GM23338 (cell line): Measurements from ENCODE around the gene SLC6A5. TPM values are rescaled to one million over a fixed set of nuclear protein-coding genes. Genes with fewer than 3 reads are reported as not detected.

Experiments
- ATAC-seq: fragments of 200-7000 bp; cut with Tn5 transposase; 3 replicates; pipeline ENCODE4 v1.9.1; 2020
- DNase-seq: peaks from one replicate; pipeline ENCODE4 v3.0.0-alpha.2; 2015; ENCODE audit warnings: low spot score
- H2AFZ ChIP-seq: fragments of 200-600 bp; sonication (generic); 2 replicates; pipeline ENCODE4 v1.8.0; 2016; ENCODE audit warnings: antibody characterized with exemption, mild to moderate bottlenecking, moderate library complexity
- H3F3A ChIP-seq: fragments of 200-600 bp; sonication (generic); replicated peaks from 2 replicates; pipeline ENCODE4 v1.8.0; 2017; ENCODE audit warnings: antibody characterized with exemption, mixed run types, low read depth
- H3K27ac ChIP-seq: fragments of 200-600 bp; sonication (generic); 2 replicates; pipeline ENCODE4 v1.6.1; 2016; ENCODE audit warnings: low read depth
- H3K27me3 ChIP-seq: fragments of 200-600 bp; sonication (generic); 2 replicates; pipeline ENCODE4 v1.8.0; 2016; ENCODE audit warnings: mild to moderate bottlenecking, mixed run types, moderate library complexity; ENCODE audit not compliant: insufficient read depth
- H3K36me3 ChIP-seq: fragments of 200-600 bp; sonication (generic); 2 replicates; pipeline ENCODE4 v1.8.0; 2016; ENCODE audit warnings: mild to moderate bottlenecking; ENCODE audit not compliant: insufficient read depth
- H3K4me1 ChIP-seq: fragments of 200-600 bp; sonication (generic); 2 replicates; pipeline ENCODE4 v1.8.0; 2016; ENCODE audit warnings: mild to moderate bottlenecking, moderate library complexity; ENCODE audit not compliant: insufficient read depth
- H3K4me2 ChIP-seq: fragments of 200-600 bp; sonication (generic); 2 replicates; pipeline ENCODE4 v1.7.1; 2017; ENCODE audit warnings: mixed run types
- H3K4me3 ChIP-seq: fragments of 200-600 bp; sonication (generic); 2 replicates; pipeline ENCODE4 v1.6.1; 2016; ENCODE audit warnings: mixed run types
- H3K79me2 ChIP-seq: fragments of 200-600 bp; sonication (generic); replicated peaks from 2 replicates; pipeline ENCODE4 v1.8.0; 2017; ENCODE audit warnings: mild to moderate bottlenecking; ENCODE audit not compliant: insufficient read depth
- H3K9me2 ChIP-seq: fragments of 200-600 bp; sonication (generic); 2 replicates; pipeline ENCODE4 v1.8.0; 2017; ENCODE audit not compliant: insufficient read depth
- H4K20me1 ChIP-seq: fragments of 200-600 bp; sonication (generic); replicated peaks from 2 replicates; pipeline ENCODE4 v1.8.0; 2017; ENCODE audit warnings: mild to moderate bottlenecking; ENCODE audit not compliant: insufficient read depth
- H3K27ac Mint-ChIP-seq: 2 replicates; pipeline ENCODE4 v1.8.0; 2020; ENCODE audit warnings: inconsistent platforms, mild to moderate bottlenecking, moderate library complexity, mixed read lengths
- H3K27me3 Mint-ChIP-seq: 3 replicates; pipeline ENCODE4 v1.8.0; 2022; ENCODE audit warnings: low read depth, mild to moderate bottlenecking, moderate library complexity, mixed read lengths, inconsistent platforms; ENCODE audit not compliant: insufficient read depth, poor library complexity
- H3K36me3 Mint-ChIP-seq: 3 replicates; pipeline ENCODE4 v1.8.0; 2021; ENCODE audit warnings: low read depth, mild to moderate bottlenecking, inconsistent platforms, moderate library complexity, mixed read lengths
- H3K4me1 Mint-ChIP-seq: 3 replicates; pipeline ENCODE4 v1.8.0; 2020; ENCODE audit warnings: mild to moderate bottlenecking, inconsistent platforms, mixed read lengths
- H3K4me3 Mint-ChIP-seq: 3 replicates; pipeline ENCODE4 v1.8.0; 2021; ENCODE audit warnings: moderate library complexity, mild to moderate bottlenecking, inconsistent platforms, mixed read lengths
- H3K9me3 Mint-ChIP-seq: 3 replicates; pipeline ENCODE4 v1.8.0; 2020; ENCODE audit warnings: moderate library complexity, mild to moderate bottlenecking, inconsistent platforms, mixed read lengths
- EZH2 ChIP-seq: fragments of 200-600 bp; sonication (generic); IDR thresholded peaks from one replicate; pipeline ENCODE4 v1.8.0; 2017; ENCODE audit warnings: antibody characterized with exemption, mild to moderate bottlenecking, low read depth; ENCODE audit not compliant: unreplicated experiment
- EZH2phosphoT487 ChIP-seq: fragments of 200-600 bp; sonication (generic); IDR thresholded peaks from one replicate; pipeline ENCODE4 v1.8.1; 2018; ENCODE audit warnings: antibody characterized with exemption; ENCODE audit not compliant: unreplicated experiment
- NANOG ChIP-seq: IDR thresholded peaks from 2 replicates; pipeline ENCODE4 v1.6.1; 2016; ENCODE audit warnings: antibody characterized with exemption, borderline replicate concordance
- POLR2AphosphoS5 ChIP-seq: IDR thresholded peaks from 2 replicates; pipeline ENCODE4 v1.6.1; 2016; ENCODE audit warnings: antibody characterized with exemption, low read depth
- ZNF114 ChIP-seq: fragments of 250-450 bp; sonication (Bioruptor Pico); IDR thresholded peaks from 2 replicates; pipeline ENCODE4 v1.5.0; 2020; ENCODE audit warnings: mild to moderate bottlenecking, moderate library complexity
- ZNF331 ChIP-seq: fragments of 250-450 bp; sonication (Bioruptor Pico); IDR thresholded peaks from 2 replicates; pipeline ENCODE4 v1.5.0; 2020; ENCODE audit warnings: low read depth, mild to moderate bottlenecking, moderate library complexity
- polyA plus RNA-seq: library from polyadenylated mRNA; unstranded; fragments of >200 nt; fragmentation: Nextera tagmentation; extraction: Ambion mirVana; gene quantifications from 2 replicates; pipeline ENCODE4 v1.2.1, GENCODE V29; 2016
- total RNA-seq: library from RNA; depleted of rRNA; stranded (reverse); fragments of >200 nt; shearing (Covaris generic); gene quantifications from 2 replicates; pipeline ENCODE4 v1.2.3, GENCODE V29; 2014
- TF ChIP-seq, protein P1 (sequence below), 2 experiments: fragments of 200-600 bp in 1 of 2; sonication (generic) in 1 of 2; conservative IDR thresholded peaks; 2 replicates each; pipeline versions ENCODE4 v1.5.1 to v1.6.1; 2016 to 2017; ENCODE audit warnings: antibody characterized with exemption in 2 of 2, low read depth in 2 of 2, mild to moderate bottlenecking in 2 of 2, moderate library complexity in 1 of 2
- TF ChIP-seq, protein P2 (sequence below): fragments of 250-450 bp; sonication (Bioruptor Pico); IDR thresholded peaks from 2 replicates; pipeline ENCODE4 v1.5.0; 2020; ENCODE audit warnings: mild to moderate bottlenecking, moderate library complexity
- TF ChIP-seq, protein P3 (sequence below): IDR thresholded peaks from 2 replicates; pipeline ENCODE4 v1.6.1; 2016; ENCODE audit warnings: antibody characterized with exemption

SLC6A5 gene
- total and polyA plus RNA-seq, 2 experiments from 2014 or later, result not detected

DNA sequence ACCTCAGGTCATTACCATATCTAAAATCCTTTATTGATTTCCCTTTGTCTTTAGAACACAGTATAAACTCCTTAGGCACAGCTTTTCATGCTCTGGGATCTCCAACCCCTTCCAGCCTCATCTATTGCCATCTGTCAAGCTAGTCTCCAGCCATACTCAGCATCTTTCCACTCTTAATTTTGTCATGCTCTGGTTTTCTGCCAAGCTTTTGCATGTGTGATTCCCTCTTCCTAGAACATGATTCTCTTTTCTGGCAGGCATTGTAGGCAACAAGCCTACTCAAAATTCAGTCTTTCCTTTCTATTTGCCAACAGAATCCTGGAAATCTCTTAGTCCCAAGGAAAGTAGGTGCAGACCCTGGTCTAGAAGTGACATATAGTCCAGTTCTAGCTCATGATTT, 35.5 kb upstream of the SLC6A5 start:
- H3K36me3 ChIP-seq, result no peaks in the 10 kb centered on the region
- no peaks in the 10 kb centered on the region for H3K79me2 ChIP-seq
- H3K4me1 ChIP-seq, result no peaks in the 10 kb centered on the region
- no peaks in the 10 kb centered on the region for H3K4me1 Mint-ChIP-seq
- ATAC-seq (no peak), DNase-seq (no peak)
- H3K9me2 ChIP-seq, result no peaks in the 10 kb centered on the region
- H4K20me1 ChIP-seq, result no peaks in the 10 kb centered on the region
- no peaks in the 10 kb centered on the region for H3F3A ChIP-seq
- peaks cover 1% of the 10 kb centered on the region for H3K27me3 Mint-ChIP-seq
- no peaks in the 10 kb centered on the region for H3K36me3 Mint-ChIP-seq
- H3K4me3 Mint-ChIP-seq, result no peak overlapping the region
- no peak overlapping the region for H2AFZ ChIP-seq
- H3K27ac ChIP-seq, result no peak overlapping the region
- no peak overlapping the region for H3K4me3 ChIP-seq
- TF ChIP-seq, protein P1, sequence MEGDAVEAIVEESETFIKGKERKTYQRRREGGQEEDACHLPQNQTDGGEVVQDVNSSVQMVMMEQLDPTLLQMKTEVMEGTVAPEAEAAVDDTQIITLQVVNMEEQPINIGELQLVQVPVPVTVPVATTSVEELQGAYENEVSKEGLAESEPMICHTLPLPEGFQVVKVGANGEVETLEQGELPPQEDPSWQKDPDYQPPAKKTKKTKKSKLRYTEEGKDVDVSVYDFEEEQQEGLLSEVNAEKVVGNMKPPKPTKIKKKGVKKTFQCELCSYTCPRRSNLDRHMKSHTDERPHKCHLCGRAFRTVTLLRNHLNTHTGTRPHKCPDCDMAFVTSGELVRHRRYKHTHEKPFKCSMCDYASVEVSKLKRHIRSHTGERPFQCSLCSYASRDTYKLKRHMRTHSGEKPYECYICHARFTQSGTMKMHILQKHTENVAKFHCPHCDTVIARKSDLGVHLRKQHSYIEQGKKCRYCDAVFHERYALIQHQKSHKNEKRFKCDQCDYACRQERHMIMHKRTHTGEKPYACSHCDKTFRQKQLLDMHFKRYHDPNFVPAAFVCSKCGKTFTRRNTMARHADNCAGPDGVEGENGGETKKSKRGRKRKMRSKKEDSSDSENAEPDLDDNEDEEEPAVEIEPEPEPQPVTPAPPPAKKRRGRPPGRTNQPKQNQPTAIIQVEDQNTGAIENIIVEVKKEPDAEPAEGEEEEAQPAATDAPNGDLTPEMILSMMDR (conservative IDR thresholded peaks at IDR 0.05; ENCODE audit: low read depth in 2 of 2), result no peak
- no peak for TF ChIP-seq POLR2AphosphoS5
- H3K27ac Mint-ChIP-seq, result no peak overlapping the region
- no peaks in the 10 kb centered on the region; the same call in 2 of the 3 replicates for H3K9me3 Mint-ChIP-seq
- no peaks in the 10 kb centered on the region for H3K27me3 ChIP-seq
- no peak overlapping the region for H3K4me2 ChIP-seq

DNA sequence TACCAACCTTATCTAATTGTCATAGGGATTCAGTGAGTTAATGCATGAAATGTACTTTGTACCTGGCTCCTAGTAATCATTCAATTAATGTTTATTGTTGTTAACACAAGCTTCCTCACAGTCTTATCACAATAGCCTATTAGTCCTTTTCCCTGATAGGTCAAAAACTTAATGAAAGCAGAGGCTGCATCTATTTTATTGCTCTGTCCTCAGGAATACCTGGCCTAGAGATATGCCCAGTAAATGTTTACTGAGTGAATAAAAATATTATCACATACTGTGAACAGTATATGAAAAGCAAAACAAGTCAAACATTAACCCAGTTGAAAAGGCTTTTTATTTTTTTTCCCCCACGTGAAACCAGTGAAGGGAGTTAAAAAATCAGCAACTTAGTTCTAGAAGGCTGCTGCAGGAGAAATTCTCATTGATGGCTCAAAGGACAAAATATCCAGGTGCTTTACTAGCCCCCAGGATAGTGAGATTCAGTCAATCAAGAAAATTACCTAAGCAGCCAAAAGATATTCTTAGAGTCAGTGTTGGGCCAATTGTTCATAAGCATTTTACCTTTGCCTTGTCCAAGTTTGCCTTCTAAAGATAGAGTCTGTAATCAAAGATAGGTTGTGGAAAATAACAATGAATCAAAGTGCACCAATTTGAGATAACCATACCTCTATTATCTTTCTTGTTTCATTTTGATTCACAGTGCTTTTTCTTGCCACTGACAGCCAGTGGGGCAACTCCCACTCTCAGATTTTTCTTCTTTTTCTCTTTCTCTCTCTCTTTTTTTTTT, 34.4 kb upstream of the SLC6A5 start:
- DNase-seq (no peak), ATAC-seq (no peak)
- Mint-ChIP-seq H3K4me3 (no peak overlapping the region), H3K4me1 (no peaks in the 10 kb centered on the region), H3K27ac (no peak overlapping the region), H3K9me3 (no peaks in the 10 kb centered on the region; the same call in 2 of the 3 replicates), H3K27me3 (peaks cover 3% of the 10 kb centered on the region), H3K36me3 (no peaks in the 10 kb centered on the region)
- Histone ChIP-seq H3K79me2 (no peaks in the 10 kb centered on the region), H3K27me3 (no peaks in the 10 kb centered on the region), H3K4me1 (no peaks in the 10 kb centered on the region), H3K4me3 (no peak overlapping the region), H2AFZ (no peak overlapping the region), H3K36me3 (no peaks in the 10 kb centered on the region), H3K27ac (no peak overlapping the region), H3F3A (no peaks in the 10 kb centered on the region), H3K9me2 (no peaks in the 10 kb centered on the region), H3K4me2 (no peak overlapping the region), H4K20me1 (no peaks in the 10 kb centered on the region)
- TF ChIP-seq, protein P2, sequence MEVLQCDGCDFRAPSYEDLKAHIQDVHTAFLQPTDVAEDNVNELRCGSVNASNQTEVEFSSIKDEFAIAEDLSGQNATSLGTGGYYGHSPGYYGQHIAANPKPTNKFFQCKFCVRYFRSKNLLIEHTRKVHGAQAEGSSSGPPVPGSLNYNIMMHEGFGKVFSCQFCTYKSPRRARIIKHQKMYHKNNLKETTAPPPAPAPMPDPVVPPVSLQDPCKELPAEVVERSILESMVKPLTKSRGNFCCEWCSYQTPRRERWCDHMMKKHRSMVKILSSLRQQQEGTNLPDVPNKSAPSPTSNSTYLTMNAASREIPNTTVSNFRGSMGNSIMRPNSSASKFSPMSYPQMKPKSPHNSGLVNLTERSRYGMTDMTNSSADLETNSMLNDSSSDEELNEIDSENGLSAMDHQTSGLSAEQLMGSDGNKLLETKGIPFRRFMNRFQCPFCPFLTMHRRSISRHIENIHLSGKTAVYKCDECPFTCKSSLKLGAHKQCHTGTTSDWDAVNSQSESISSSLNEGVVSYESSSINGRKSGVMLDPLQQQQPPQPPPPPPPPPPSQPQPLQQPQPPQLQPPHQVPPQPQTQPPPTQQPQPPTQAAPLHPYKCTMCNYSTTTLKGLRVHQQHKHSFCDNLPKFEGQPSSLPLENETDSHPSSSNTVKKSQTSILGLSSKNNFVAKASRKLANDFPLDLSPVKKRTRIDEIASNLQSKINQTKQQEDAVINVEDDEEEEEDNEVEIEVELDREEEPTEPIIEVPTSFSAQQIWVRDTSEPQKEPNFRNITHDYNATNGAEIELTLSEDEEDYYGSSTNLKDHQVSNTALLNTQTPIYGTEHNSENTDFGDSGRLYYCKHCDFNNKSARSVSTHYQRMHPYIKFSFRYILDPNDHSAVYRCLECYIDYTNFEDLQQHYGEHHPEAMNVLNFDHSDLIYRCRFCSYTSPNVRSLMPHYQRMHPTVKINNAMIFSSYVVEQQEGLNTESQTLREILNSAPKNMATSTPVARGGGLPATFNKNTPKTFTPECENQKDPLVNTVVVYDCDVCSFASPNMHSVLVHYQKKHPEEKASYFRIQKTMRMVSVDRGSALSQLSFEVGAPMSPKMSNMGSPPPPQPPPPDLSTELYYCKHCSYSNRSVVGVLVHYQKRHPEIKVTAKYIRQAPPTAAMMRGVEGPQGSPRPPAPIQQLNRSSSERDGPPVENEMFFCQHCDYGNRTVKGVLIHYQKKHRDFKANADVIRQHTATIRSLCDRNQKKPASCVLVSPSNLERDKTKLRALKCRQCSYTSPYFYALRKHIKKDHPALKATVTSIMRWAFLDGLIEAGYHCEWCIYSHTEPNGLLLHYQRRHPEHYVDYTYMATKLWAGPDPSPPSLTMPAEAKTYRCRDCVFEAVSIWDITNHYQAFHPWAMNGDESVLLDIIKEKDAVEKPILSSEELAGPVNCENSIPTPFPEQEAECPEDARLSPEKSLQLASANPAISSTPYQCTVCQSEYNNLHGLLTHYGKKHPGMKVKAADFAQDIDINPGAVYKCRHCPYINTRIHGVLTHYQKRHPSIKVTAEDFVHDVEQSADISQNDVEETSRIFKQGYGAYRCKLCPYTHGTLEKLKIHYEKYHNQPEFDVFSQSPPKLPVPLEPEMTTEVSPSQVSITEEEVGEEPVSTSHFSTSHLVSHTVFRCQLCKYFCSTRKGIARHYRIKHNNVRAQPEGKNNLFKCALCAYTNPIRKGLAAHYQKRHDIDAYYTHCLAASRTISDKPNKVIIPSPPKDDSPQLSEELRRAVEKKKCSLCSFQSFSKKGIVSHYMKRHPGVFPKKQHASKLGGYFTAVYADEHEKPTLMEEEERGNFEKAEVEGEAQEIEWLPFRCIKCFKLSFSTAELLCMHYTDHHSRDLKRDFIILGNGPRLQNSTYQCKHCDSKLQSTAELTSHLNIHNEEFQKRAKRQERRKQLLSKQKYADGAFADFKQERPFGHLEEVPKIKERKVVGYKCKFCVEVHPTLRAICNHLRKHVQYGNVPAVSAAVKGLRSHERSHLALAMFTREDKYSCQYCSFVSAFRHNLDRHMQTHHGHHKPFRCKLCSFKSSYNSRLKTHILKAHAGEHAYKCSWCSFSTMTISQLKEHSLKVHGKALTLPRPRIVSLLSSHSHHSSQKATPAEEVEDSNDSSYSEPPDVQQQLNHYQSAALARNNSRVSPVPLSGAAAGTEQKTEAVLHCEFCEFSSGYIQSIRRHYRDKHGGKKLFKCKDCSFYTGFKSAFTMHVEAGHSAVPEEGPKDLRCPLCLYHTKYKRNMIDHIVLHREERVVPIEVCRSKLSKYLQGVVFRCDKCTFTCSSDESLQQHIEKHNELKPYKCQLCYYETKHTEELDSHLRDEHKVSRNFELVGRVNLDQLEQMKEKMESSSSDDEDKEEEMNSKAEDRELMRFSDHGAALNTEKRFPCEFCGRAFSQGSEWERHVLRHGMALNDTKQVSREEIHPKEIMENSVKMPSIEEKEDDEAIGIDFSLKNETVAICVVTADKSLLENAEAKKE, result no peak
- TF ChIP-seq EZH2, result no peak
- TF ChIP-seq ZNF331 (CRISPR knock-in tag), result no peak
- no peak for TF ChIP-seq ZNF114
- TF ChIP-seq, protein P3, sequence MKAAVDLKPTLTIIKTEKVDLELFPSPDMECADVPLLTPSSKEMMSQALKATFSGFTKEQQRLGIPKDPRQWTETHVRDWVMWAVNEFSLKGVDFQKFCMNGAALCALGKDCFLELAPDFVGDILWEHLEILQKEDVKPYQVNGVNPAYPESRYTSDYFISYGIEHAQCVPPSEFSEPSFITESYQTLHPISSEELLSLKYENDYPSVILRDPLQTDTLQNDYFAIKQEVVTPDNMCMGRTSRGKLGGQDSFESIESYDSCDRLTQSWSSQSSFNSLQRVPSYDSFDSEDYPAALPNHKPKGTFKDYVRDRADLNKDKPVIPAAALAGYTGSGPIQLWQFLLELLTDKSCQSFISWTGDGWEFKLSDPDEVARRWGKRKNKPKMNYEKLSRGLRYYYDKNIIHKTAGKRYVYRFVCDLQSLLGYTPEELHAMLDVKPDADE, result no peak
- no peak for TF ChIP-seq POLR2AphosphoS5
- TF ChIP-seq, protein P1 (conservative IDR thresholded peaks at IDR 0.05; ENCODE audit: low read depth in 2 of 2), result no peak
- TF ChIP-seq EZH2phosphoT487, result no peak
- no peak for TF ChIP-seq NANOG
